H1 (cell line): ENCODE measurements around the gene TNFRSF18. TPM values are rescaled to one million over a fixed set of nuclear protein-coding genes. Genes with fewer than 3 reads are reported as not detected.

Experiments used
- BRCA1 ChIP-seq: IDR thresholded peaks from 2 replicates; pipeline ENCODE4 v1.6.1; 2012; ENCODE audit warnings: low read depth, low read length, improper control_type of control experiment
- polyA plus RNA-seq, 7 experiments: library from polyadenylated mRNA; depleted of rRNA in 3 of 7; stranded (reverse) in 5 of 7; unstranded in 2 of 7; fragments of >200 nt in 5 of 7; fragments of 200-250 nt in 2 of 7; gene quantifications; 1 replicate in 5 of 7; 2 replicates in 1 of 7; 4 replicates in 1 of 7; pipeline versions ENCODE4 v1.2.1 to v1.2.3, GENCODE V29; 2011 to 2013; ENCODE audit warnings: missing spikeins in 2 of 7, mixed read lengths in 2 of 7
- total RNA-seq: library from RNA; stranded (reverse); fragmentation: NEBNext Ultra II Directional; extraction: Animal tissue kit (Norgen Biotek cat#: 25700); gene quantifications from 2 replicates; pipeline ENCODE4 v1.2.1, GENCODE V29; 2021

TNFRSF18 gene
- total and polyA plus RNA-seq, 2 of the 8 experiments (the other 6 are each of a cell fraction or from before 2014, with no cell fraction given) = 1.5 to 2.5 TPM

DNA sequence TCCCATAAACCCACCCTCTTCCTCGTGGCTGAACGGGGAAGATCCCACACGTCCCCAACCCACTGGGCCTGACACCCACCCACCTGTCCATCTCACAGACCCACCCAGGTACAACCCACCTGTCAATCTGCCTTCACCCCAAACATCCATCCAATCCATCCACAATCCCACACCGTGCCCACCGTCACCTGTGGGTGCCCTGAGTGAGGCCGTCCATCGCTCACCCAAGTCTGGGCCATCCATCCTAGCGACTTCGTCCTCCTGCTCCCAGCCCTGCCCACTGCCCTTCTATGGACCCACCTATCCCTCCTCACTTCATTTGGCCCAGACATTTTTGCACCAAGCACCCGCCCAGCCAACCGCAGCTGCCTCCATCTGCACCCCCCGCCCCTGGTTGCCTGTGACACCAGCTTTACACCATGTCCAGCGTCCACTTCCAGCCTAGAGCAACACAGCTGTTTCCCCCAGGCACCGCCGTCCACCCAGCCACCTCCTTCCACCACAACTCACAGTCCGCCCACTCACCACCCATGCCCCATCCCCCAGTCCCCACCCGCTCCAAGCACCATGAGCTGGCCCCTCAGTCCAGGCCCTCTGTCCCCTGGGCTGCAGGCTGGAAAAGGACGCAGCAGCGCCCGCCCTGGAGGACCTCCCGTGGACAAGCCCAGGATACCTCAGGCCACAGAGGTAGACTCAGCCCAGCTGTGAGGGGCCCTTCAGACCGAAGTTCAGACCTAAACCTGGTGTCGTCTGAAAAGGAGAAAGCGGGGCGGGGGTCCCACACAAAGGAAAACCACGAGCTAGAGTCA lies 25.1 kb downstream of the TNFRSF18 start (continued):
- no peak for TF ChIP-seq BRCA1
